Caki2 (cell line): ENCODE results near the gene FAF1. TPM values are rescaled to one million over a fixed set of nuclear protein-coding genes. Genes with fewer than 3 reads are reported as not detected.

Experiments
- DNase-seq: peaks from one replicate; pipeline ENCODE4 v3.0.0-alpha.2; 2015; ENCODE audit warnings: low read depth
- in situ Hi-C: cut with HindIII; loops from 2 replicates; pipeline ENCODE4 v1.10.0; 2016; ENCODE audit warnings: low sequenced_read_pairs, low pct_unique_long_range_greater_than_20kb, mixed read lengths
- total RNA-seq: library from RNA; depleted of rRNA; stranded (reverse); fragments of >200 nt; shearing (Covaris generic); gene quantifications from 2 replicates; pipeline ENCODE4 v1.2.3, GENCODE V29; 2014; ENCODE audit warnings: low replicate concordance

The FAF1 gene
- total RNA-seq, 1 experiment from 2014 or later: 23.7 TPM

DNA sequence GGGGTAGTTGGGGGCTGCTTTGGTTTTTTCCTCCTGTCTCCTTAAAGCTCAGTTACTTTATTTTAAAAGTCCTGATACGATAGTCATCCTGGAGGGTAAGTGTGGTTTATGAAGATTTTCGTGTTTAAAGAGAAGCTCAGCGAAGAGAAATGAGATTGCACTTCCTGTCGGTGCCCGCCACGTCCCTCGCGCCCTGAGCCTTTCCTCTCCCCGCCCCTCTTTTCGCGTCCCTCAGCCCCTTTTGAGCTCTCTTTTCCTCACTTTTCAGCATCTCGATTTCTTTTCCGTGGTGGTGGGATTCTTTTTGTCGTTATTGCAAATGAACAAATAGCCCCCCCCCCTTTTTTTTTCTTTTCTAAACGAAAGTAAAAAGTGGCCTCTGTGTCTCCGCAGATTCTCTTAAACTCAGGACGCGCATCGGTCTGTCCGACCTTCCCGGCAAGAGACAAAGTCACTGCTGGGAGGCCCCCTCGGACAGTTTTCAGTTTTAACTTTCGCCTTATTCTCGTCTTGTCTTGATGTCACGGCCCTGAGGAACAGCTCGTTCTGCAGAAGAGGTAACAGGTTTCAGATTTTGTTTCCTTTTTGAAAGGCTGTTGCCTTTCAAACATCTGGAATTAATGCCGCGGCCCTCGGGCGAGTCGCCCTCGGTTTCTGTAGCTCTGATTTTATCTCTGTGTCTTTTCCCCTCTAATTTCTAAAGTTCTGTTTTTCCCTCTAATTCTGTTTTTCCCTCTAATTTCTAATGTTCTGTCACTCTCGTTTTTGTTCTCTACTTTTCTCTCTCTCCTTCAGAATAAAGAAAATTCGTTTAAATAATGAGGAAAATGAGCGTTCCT lies 535.8 kb downstream of the FAF1 start:
- DNase-seq: no peak
- in situ Hi-C loops: no loop called here

DNA sequence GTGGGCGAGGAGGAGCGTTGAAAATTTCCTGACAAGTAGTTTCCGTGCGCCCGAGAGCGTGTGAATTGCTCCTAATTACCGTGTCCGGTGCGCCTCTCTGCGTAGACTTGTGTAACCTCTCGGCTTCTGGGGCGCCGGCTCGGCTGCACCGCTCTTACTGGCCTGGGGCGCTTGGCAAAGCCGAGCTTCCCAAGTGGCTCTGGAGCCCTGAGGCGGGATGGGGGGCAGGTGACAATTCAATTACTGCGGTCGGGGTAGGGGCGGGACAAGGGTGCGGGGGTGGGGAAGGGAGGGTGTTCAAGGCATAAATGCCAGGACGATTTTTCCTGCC lies 536.4 kb downstream of the FAF1 start:
- no peak for DNase-seq

DNA sequence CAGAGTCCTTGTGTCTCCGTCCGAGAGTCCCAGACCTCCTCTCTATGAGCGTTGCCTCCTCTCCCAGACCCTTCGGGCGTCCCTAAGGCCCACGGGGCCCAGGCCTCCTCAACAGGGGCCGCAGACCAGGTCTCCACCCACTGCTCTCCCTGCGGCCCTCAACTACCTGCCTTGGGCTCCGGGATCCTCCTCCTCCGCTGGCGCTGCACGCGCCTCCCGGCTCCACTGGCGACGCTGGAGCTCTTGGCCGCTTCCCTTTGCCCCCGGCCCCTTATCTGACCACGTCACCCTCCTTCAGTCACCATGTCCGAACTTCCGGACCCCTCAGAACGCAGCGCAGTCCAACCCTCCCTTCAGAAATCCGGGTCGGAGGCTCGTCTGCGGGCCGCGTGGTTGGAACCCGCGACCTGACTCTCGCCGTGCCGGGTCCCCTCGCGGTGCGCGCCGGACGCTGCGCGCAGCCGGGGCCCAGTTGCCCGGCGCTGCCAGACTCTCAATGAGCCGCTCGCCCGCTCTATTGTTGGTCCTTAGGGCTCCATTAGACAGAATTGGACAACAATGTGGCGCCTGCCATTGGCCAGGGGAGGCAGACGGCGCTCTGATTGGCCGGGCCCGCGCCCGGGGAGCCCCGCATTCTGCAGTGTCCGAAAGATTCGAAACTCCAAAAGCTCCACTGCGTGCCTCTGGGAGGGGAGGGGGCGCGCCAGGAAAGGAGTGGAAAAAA lies 537.0 kb downstream of the FAF1 start, which contains the start of gene DMRTA2:
TSS of gene DMRTA2 (minus strand) at position 498 of the 724 bp plus-strand sequence. CDS start 1,907 bp downstream, outside the sequence.
- in situ Hi-C loops: no loop called here
- DNase-seq: no peak

More for the DNA sequence above, 536.4 kb downstream of the FAF1 start:
- in situ Hi-C loops: no loop called here

GRCh38 chr1:50422675-50422945 lies 537.5 kb downstream of the FAF1 start:
- in situ Hi-C loops: no loop called here
- no peak for DNase-seq

DNA sequence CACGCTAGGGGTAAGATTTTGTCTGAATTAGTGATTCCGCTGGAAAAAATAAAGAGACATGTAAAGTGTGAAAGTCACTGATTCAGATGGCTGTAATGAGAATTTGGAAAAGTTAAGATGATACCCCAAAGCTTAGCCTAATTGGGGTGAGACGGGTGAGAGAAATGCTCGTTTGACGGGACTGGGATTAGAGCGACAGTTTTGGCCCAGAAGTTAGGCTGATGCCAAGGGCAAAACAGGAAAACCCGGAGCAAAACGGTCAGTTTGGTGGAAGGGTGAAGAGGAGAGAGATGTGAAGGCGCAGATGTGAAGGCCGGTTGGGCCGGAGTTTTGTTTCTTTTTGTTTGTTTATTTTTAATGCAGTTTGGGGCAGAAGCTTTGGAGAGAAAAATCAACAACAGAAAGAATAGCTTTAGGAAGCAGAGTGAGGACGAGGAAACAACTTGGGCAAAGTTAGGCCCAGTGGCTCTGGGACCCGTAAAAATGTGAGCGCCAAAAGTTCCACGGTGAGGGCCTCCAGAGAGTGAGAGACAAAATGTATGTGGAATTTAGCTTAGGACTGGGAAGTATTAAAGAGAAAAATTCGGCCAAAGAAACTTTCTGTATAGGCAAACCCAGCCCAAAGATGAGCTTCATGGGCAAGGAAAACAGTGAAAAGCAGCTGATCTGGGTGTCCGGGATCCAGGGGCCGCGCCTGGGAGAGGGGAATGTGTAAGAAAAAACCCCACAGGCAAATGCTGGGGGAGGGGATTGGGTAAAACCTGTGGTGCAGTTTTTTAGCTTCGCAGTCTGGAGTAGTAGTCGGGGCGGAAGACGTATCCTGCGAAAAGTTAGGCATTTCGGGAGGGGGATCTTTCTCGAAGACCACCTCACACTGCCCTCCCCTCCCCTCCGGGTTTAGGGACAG lies 538.0 kb downstream of the FAF1 start:
- DNase-seq: no peak
- in situ Hi-C loops: no loop called here

GRCh38 chr1:50421366-50421748 lies 538.7 kb downstream of the FAF1 start:
- in situ Hi-C loops: no loop called here
- no peak for DNase-seq

GRCh38 chr1:50420689-50421365 lies 539.2 kb downstream of the FAF1 start:
- in situ Hi-C loops: no loop called here
- DNase-seq: no peak

GRCh38 chr1:50419907-50420677 lies 540.0 kb downstream of the FAF1 start:
- in situ Hi-C loops: no loop called here

GRCh38 chr1:50419192-50419906 lies 540.7 kb downstream of the FAF1 start:
- no peak for DNase-seq
- in situ Hi-C loops: no loop called here

More at GRCh38 chr1:50419907-50420677, 540.0 kb downstream of the FAF1 start:
- no peak for DNase-seq

DNA sequence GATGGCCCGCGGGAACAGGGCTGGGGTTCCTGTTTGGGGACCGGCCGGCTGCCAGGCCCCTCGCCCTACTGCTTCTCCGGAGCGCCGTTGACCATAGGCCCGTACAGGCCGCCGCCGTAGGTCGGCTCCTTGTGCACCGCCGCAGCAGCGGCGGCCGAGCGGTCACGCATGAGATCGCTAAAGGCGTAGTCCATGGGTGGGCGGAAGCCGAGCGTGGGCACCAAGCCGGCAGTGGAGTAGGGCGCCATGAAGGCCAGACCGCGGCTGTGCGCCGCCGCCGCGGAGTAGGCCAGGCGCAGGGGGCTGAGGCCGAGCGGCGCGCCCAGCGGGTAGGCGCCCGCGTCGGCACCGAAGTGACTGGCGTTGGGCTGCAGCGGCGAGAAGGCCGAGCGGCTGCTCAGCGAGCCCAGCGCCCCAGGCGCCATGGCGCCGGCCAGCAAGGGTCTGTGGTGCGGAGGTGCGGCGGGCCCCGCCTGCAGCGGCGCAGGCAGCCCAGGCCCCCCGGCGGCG lies 541.4 kb downstream of the FAF1 start:
- in situ Hi-C loops: no loop called here
- DNase-seq: no peak

DNA sequence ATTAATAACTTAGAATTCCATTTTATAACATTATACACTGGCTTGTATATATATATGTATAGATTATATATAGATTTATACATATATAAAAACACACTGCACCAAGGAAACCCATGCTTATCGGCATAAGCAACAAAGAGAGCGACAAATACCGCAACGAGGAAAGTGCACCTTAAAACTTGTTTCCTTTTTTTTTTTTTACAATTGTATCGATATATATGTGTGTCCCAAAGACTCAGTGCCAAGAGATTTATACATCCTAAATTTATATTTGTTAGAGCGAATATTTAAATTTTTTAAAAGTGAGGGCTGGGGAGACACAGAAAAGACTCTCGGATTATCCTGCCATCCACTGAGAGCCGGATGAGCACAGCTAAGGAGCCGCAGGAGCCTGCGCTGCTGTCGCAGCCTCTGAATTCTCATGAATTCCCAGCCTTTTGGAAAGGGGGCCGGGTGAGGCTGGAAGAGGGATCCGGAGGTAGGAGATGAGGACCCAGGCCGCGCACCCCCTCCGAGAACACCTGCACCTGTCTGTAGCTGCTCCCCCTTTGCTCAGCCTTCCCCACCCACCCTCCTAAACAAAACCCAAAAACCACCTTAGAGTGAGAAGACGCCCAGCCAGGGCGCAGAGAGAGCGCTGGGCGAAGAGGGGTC lies 542.0 kb downstream of the FAF1 start:
- in situ Hi-C loops: no loop called here
- DNase-seq: no peak

- in situ Hi-C loops: no loop called here
- no peak for DNase-seq
Measured at GRCh38 chr1:50417507-50417906, 542.6 kb downstream of the FAF1 start.

- in situ Hi-C loops: no loop called here
- no peak for DNase-seq
Measured at GRCh38 chr1:50416553-50417453, 543.3 kb downstream of the FAF1 start.

DNA sequence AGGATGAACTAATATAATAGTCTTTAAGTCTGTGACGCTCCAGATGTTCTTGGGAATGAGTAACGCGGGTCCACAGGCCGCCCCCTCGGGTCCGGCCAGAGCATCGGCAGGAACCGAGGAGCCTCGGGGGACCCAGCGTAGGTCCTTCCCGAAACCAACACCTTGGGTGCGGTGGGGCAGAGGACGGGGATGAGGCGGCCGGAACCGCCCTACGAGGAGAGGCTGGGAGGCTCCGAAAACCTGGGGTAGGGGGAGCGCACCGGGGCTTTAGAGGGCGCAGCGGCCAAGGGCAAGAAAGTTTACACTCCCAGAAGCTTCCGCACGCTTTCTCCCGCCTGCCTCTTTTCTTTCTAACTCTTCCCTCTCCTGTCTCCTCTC lies 543.9 kb downstream of the FAF1 start:
- in situ Hi-C loops: no loop called here
- no peak for DNase-seq

DNA sequence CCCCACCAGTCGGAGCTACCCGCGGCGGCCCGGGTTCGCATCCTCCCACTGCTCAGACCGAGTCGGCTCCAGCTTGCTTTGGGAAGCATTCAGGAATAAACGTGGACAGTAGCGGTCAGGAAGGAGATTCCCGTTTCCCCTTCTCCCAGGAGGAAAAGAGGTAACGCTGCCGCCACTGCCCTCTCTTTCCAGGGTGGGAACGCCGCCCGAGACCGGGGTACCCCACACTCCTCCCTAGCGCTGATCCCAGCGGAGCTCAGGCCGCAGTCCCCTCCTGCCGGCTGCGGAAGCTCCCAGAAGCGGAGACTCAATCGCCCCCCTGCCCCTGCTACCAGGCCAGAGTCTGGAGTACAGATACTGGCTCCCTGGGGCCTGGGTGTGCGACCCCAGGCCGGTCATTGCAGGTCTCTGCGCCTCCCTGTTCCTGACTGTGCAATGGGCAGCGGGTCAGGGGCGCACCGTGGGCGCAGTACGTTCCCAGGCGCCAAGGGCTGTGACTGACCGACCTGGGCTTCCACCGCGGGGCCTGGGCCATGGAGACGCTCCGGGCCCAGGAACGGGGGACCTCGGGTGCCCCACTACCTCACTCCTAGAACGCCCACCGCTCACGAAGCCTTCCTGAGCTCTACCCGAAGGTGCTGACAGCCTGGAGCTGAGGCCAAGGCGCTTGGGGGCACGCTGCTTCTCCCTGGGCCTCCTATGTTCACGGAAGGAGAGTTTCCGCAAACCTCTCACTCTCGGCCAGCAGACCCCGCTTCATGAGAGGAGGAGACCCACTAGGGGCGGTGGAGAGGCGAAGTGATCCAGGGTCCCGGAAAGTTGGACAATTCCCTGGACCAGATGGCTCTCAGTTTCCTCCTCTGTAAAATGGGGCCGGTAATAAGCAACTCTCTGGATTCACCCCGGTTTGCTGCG lies 544.6 kb downstream of the FAF1 start:
- no peak for DNase-seq
- in situ Hi-C loops: no loop called here
